HL-60/S4 treated with retinoic acid at 250 ng/mL for 4 days and 3 days (cell line): ENCODE data around the gene PDLIM3.

Source experiments
- in situ Hi-C: fragments of 300-500 bp; cut with MboI; formaldehyde crosslinking; loops from 2 replicates; pipeline ENCODE4 v1.7.0; 2022; ENCODE audit warnings: low sequenced_read_pairs

PDLIM3 gene

DNA sequence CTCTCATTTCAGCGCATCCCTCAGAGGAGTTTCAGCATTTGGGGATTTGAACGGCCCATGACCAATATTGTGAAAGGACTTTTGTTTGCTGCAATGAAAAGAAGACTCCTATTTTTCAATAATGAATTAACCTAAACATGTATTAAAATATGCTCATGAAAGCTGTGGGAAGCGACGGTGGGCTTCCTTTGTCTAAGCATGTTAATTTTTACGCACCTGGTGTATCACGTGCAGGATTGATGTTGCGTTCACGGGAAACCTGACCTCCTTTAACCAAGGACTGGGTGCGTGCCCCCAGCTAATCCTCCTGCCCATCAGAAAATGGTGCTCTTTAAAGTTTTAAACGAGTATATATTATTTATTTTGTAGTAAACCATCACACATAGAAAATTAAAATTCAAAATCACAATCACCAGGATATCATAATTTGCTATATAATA, 63.2 kb downstream of the PDLIM3 start:
- in situ Hi-C loops, result no loop called here

DNA sequence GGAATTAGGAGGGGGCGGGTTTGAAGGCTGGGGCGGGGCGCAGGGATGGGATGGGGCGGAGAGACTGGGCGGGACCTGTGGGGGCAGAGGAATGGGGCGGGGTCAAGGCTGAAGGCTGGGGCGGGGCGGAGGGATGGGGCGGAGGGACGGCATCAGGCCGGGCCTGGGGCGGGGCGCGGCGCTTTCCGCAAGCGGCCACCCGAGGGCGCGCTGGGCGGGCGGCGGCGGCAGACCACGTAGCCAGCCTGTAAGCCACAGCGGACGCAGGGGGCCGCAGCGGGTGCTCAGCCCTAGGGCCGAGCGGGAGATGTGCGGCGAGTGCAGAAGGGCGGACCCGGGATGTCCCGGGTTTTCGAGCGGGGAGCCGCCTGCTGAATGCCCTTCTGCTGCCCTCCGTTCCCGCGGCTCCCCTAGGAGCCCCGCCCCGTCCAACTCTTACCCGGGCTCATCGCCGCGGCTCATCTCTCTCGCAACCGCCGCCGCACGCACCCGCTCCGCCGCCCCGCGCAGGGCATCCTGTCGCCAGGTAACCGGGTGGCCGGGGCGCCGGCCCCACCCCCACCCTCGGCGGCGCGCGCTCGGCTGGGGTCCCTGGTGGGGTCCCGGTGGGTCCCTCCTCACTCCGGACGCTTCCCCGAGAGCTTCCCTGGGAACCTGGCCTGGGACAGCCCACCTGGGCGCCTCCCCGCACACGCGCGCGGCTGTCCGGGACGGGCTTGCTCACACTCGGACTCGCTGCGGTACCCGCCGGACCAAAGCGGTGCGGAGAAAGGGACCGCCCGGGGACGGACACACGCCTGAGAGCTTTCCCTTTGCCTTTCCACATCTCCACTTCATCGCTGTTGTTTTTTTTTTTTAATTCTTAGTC, 63.8 kb downstream of the PDLIM3 start, which contains the start of gene CCDC110:
Gene CCDC110 (minus strand): TSS at position 499 of the 868 bp plus-strand sequence. CDS start 50 bp downstream, at position 449.
- in situ Hi-C loops, result no loop called here

DNA sequence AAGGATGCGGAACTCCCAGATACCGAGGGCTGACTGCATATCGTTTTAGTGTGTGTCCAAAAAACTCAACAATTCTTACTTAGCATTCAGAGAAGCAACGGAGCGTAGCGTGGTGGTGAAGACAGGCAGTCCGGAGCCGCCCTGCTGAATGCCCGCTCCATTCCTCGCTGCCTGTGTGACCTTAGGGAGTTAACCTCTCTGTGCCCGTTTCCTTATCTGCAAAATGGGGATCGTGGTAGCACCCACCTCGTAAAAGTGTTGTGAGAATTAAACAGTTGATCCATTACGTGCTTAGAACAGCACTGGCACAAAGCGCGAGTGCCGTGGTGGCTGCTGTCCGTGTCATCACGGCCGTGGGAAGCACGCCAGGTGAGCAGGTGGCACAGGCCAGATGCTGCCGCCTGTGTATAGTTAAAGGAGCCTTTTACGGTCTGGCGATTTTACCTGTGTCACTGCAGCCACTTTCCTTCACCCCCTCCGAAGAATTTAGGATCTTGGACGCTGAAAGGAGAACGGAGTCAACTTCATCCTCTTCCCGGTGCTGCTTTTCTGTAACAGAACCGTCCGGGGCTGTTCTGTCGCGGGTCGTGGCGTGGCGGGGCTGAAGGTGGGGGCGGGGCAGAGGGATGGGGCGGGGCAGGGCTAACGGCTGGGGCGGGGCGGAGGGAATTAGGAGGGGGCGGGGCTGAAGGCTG, 64.7 kb downstream of the PDLIM3 start:
- in situ Hi-C loops, result no loop called here

DNA sequence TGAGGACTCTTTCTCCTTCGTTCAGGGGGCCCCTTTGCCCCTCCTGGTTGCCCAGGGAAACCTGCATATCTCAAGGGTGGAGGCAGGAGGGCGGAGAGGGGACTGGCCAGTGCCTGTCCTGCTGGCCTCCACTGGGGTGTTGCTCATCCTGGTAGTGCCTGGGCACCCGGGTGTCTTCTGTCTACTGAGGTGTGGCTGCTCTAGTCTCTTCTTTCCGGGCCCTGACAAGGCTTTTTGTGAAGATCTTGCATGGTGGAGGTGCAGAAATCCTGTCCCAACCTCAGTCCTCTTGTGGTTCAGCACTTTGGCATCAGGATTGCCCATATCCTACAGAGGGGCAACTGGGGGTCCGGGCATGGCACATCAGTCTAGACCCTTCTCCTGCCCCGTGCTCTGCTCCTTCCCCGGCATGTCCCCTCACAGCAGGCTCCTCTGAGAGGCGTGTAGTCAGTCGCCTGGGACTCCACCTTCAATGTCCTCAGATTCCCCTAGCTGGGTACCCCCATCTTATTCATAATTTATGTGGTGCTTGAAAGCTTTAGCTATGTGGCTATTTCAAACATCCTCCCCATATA, 65.6 kb downstream of the PDLIM3 start:
- in situ Hi-C loops, result no loop called here

DNA sequence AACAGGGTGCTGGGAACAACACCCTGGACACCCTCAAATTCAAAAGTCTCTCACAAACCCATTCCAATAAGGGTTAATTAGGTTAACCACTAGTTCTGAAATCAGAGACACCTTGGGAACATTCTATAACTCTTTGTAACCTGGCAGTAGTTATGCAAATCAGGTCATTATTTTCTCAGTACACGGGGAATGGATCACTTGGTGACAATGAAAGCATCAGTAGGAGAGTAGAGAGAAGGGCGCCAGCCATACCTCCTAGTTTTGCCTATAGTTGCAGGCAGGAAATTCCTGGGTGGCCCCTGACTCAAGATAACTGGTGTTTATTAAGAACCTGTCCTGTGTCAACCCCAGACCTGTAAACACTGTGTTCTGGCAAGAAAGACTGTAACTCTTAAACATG, 66.3 kb downstream of the PDLIM3 start:
- in situ Hi-C loops, result no loop called here

DNA sequence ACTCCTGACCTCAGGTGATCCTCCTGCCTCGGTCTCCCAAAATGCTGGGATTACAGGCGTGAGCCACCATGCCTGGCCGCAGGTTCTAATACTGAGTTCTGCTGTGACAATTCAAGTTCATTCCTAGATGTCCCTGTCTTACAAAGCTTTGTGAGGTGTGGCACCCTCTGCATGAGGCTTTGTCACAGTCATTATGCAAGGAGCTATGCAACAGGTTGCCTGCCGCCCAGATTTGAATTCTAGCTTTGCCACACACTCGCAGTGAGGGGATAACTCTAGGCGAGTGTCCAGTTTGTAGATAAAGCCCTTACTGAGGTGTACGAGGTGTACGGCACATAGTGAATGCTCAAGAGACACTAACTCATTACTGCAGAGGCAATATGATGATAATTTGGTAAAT, 67.3 kb downstream of the PDLIM3 start:
- in situ Hi-C loops, result no loop called here

DNA sequence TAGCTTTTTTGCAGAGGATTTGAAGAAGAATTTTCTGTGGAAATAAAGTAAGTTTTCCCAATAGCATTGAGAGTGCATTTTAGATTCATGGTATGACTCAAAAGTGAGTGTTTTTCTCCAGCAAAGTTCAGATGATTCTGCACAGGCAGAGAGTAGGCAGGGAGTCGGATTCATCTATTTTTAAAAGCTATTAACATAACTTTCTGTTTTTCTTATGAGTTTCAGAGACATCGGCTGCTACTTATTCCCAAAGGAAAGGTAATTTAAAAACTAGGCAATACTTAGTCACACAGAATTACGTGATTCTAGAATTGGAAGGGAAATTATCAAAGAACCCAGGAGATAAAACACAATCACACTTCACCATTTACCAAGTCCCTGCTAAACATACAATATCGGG, 68.2 kb downstream of the PDLIM3 start:
- in situ Hi-C loops, result no loop called here

DNA sequence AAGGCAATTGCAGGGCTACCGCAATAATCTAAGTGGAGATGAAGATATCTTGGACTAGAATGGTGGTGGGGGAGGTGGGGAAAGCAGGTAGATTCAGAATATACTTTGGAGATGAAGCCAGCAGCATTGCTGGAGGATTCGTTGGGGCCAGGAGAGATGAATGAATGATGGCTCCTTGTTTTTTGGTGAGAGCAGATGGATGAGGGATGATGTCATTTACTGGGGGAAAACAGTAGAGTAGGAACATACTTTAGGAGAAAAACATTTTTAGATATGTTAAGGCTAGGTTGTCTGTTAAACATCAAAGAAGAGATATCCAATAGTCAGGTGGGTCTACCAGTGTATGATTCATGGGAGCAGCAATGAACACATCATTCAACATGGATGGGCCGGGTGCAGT, 69.6 kb downstream of the PDLIM3 start:
- in situ Hi-C loops, result no loop called here

DNA sequence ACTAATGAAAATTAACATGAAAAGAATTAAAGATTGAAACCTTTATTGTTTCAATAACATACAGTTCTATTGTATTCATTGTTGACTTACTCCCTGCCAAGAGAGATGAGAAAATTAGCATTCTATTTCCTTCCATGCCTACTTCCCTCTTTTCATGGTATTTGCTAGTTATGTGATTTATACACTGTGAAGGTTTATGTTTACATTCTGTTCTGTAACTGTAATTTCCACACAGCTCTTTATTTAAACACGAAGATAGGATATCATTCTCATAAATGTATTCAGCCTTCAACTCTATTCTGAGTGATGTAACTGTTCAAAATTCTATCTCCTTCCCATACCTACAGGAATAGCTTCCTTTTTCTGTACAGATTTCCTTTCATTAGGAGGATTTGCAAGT, 70.4 kb downstream of the PDLIM3 start:
- in situ Hi-C loops, result no loop called here

DNA sequence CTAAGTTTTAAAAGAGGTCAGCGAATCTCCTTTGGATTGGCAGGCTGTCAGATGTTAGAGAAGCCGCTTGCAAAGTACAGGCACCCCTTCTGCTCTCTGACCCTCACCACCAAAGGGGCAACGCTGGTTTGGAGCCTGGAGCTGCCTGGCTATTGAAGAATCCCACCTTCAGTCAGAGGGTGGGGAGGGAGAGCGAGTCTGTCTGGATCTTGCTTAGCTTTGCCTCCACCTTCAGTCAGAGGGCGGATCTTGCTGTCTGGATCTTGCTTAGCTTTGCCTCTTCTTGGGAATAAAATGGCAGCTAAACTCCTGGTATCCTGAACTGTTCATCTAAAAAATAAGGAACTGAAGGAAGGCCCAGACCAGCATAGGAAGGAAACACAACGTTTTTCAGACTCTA, 71.1 kb downstream of the PDLIM3 start:
- in situ Hi-C loops, result no loop called here

DNA sequence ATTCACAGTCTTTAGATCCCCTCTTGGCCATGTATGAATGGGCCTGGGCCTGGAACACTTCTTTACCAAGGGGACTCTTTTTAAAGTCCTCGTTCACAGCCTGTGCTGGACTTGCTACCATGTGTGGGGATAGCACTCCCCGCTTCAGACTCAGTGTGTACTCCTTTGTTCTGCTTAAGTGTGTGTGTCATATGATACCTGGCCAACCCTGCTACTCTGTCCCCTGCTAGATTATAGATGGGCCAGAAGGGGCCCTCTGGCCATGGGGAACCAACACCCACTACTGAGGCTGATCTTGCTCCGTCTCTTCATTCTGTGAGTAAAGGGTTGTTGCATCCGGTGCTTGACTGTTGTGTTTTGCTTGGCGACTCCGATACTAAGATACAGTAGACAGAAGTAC, 71.8 kb downstream of the PDLIM3 start:
- in situ Hi-C loops, result no loop called here

DNA sequence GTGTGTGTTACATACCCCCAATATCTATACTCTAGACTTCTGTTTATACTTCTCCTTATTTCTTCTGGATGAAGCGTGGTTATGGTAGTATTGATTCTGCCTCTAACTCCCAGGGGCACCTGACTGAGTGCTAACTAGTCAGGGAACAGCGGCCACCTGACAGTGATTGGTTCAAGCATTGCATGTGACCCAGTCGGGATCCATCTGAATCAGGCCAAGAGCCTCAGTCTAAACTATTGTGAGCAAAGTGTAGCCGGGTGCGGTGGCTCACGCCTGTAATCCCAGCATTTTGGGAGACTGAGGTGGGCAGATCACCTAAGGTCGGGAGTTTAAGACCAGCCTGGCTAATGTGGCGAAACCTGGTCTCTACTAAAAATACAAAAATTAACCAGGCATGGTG, 73.7 kb downstream of the PDLIM3 start:
- in situ Hi-C loops, result no loop called here

DNA sequence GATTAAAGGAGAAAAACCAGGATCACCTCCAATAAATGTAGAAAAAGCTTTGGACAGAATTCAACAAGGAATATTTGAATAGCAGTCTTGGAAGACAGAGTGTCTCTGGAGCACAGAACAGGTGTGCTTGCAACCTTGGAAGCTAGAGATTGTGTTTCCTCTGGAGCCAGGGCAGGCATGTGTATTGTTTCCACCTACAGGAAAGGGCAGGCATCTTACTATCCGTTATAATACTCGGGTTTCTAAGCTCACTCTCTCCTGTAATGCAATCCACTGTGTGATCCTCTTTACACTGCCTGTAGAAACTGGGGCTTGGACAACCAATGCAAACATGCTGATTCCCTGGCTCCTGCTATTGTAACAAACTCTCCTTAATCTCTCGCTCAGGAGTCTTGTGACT, 78.2 kb downstream of the PDLIM3 start:
- in situ Hi-C loops, result no loop called here

DNA sequence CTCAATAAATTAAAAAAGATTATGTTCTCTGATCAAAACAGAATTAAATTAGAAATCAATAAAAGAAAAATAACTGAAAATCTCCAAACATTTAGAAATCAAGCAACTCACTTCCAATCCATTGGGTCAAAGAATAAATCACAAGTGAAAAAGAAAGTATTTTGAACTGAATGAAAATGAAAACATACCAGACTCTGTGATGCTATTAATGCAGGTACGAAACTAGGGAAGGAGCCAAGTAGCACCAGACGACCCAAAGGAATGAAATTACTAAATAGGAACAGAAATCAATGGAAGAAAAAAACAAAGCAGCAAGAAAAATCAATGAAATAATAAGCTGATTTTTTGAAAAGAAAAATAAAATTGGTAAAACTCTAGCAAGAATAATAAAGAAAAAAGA, 79.2 kb downstream of the PDLIM3 start:
- in situ Hi-C loops, result no loop called here
